Occipital lobe (tissue), 2 donors: ENCODE data around the gene CWC27. TPM values are rescaled to one million over a fixed set of nuclear protein-coding genes. Genes with fewer than 3 reads are reported as not detected.
"Not testable (repeated sequence)": the region's sequence is repeated elsewhere in the genome, so short reads cannot be mapped to it uniquely, and the experiment has no call there.

Source experiments
- DNase-seq: peaks from one replicate; lab custom pipeline; 2025; lab: John Stamatoyannopoulos, UW
- total RNA-seq: library from RNA; depleted of rRNA; stranded (reverse); fragments of >200 nt; gene quantifications from one replicate; pipeline ENCODE4 v1.2.3, GENCODE V29; 2014

The CWC27 gene
- total RNA-seq, 1 donor from 2014 or later = 30.4 TPM

GRCh38 chr5:64918083-64918482, 149.4 kb downstream of the CWC27 start:
- no peak for DNase-seq

GRCh38 chr5:64921386-64921785, 152.7 kb downstream of the CWC27 start:
- no peak for DNase-seq

GRCh38 chr5:64923151-64923685, 154.5 kb downstream of the CWC27 start:
- DNase-seq = no peak

- no peak for DNase-seq
Measured at GRCh38 chr5:64925123-64925522, 156.4 kb downstream of the CWC27 start.

GRCh38 chr5:64929833-64930232, 161.1 kb downstream of the CWC27 start:
- DNase-seq = no peak

- DNase-seq = no peak
Measured at GRCh38 chr5:64930672-64931318, 162.1 kb downstream of the CWC27 start.

GRCh38 chr5:64939422-64939771, 170.7 kb downstream of the CWC27 start:
- not testable (repeated sequence) for DNase-seq

GRCh38 chr5:64939772-64940510, 171.2 kb downstream of the CWC27 start:
- DNase-seq = no peak

- no peak for DNase-seq
Measured at GRCh38 chr5:64942460-64942859, 173.7 kb downstream of the CWC27 start.

GRCh38 chr5:64944868-64945267, 176.1 kb downstream of the CWC27 start:
- DNase-seq = no peak

- DNase-seq = no peak
Measured at GRCh38 chr5:64947031-64947430, 178.3 kb downstream of the CWC27 start.

- DNase-seq = no peak
Measured at GRCh38 chr5:64947801-64948200, 179.1 kb downstream of the CWC27 start.

- no peak for DNase-seq
Measured at GRCh38 chr5:64949331-64949730, 180.6 kb downstream of the CWC27 start.

- no peak for DNase-seq
Measured at GRCh38 chr5:64952951-64953673, 184.4 kb downstream of the CWC27 start.

- no peak for DNase-seq
Measured at GRCh38 chr5:64954518-64954917, 185.8 kb downstream of the CWC27 start.

- DNase-seq = no peak
Measured at GRCh38 chr5:64958757-64959391, 190.1 kb downstream of the CWC27 start.

- DNase-seq = no peak
Measured at GRCh38 chr5:64963278-64963677, 194.5 kb downstream of the CWC27 start.

GRCh38 chr5:64968591-64969110, 199.9 kb downstream of the CWC27 start:
- no peak for DNase-seq

GRCh38 chr5:64969578-64969977, 200.8 kb downstream of the CWC27 start:
- DNase-seq = no peak

GRCh38 chr5:64971513-64971912, 202.8 kb downstream of the CWC27 start:
- DNase-seq = no peak

- no peak for DNase-seq
Measured at GRCh38 chr5:64971990-64972389, 203.3 kb downstream of the CWC27 start.

GRCh38 chr5:64972591-64972990, 203.9 kb downstream of the CWC27 start:
- no peak for DNase-seq
